HL-60/S4 (cell line): ENCODE measurements around the gene GALNT14.
"Not testable (repeated sequence)": the region's sequence is repeated elsewhere in the genome, so short reads cannot be mapped to it uniquely, and the experiment has no call there.

Source experiments
- in situ Hi-C: fragments of 300-500 bp; cut with MboI; formaldehyde crosslinking; loops from 2 replicates; pipeline ENCODE4 v1.14.3; 2022; ENCODE audit warnings: low sequenced_read_pairs

Gene GALNT14, protein sequence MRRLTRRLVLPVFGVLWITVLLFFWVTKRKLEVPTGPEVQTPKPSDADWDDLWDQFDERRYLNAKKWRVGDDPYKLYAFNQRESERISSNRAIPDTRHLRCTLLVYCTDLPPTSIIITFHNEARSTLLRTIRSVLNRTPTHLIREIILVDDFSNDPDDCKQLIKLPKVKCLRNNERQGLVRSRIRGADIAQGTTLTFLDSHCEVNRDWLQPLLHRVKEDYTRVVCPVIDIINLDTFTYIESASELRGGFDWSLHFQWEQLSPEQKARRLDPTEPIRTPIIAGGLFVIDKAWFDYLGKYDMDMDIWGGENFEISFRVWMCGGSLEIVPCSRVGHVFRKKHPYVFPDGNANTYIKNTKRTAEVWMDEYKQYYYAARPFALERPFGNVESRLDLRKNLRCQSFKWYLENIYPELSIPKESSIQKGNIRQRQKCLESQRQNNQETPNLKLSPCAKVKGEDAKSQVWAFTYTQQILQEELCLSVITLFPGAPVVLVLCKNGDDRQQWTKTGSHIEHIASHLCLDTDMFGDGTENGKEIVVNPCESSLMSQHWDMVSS

DNA sequence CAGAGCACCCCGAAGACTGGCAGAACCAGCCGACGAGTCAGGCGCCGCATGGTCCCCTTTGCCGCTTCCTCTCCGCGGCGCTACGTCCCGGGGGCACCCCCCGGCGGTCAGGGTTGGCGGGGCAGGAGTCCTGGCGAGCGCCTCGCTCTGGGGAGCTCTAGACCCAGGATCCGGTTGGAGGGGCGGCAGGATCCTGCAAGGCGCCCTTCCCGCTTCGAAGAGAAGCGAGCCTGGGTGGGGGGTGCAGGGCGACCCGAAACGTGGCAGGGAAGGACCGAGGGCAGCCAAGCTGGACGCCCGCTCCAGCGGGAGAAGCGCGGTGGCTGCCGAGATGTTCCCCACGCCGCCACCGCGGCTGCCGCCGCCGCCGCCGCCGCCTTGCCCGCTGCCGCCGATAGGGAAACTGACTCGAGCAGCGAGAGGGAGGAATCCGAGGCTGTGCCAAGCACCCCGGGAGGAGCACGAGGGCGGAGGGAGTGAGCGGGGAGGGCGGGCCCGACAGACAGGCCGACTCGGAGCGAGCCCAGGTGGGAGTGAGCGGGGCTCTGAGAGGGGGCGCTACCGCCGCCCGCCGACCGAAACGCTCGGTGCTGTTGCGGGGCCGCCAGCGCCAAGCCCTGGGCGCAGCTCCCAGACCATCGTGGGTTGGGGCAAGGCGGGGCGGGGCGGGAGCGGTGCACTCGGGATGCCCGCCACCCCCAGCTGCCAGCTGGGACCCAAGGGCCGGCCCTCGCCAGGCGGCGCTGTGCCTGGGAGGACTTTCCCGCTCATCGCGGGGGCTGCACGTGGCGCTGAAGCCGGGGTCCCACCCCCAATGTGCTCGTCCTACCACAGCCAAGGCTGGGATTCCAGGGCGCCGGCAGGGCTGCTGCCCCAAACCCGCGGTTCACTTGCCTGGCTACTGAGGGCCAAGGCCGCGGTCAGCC lies at the start of gene GALNT14:
GALNT14 (minus strand) TSS at position 404 of the 926 bp plus-strand sequence; CDS start at position 50, 354 bp downstream.
- in situ Hi-C loops = no loop called here

DNA sequence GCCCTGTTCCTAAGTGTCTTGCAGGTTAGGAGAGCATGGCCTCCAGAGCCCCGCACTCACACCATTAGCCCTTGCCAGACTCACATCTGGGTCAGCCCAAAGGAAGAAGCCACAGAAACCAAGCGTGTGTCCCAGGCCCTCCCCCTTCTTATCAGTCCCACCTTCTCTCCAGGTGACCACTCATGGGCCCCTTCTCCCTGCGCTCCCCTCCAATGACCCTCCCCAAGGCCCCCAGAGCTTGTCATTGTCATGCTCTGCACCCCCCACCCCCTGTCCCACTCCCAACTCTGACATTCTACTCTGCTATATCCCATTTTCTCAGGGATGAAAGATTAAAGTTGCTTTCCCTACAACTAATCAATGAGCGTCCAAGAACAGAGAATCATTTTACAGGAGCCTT lies 48.9 kb upstream of the GALNT14 start:
- in situ Hi-C loops = no loop called here

DNA sequence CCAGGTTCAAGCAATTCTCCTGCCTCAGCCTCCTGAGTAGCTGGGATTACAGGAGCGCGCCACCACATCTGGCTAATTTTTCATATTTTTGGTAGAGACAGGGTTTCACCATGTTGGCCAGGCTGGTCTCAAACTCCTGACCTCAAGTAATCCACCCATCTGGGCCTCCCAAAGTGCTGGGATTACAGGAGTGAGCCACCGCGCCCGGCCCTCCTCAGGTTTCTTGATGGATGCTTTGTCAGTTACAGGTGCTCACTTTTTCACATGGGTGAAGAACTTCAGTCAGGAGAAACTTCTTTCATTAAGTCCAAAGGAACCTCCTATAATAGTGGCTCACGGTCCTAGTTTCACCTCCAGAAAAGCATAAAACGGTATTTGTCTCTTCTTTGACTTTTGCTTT lies 45.7 kb upstream of the GALNT14 start:
- in situ Hi-C loops = not testable (repeated sequence)

GRCh38 chr2:31176742-31177141 lies 38.5 kb upstream of the GALNT14 start:
- in situ Hi-C loops = loop anchor here (10.0 kb wide), 1 partner anchor 452 kb away; no protein-coding TSS in a partner anchor

DNA sequence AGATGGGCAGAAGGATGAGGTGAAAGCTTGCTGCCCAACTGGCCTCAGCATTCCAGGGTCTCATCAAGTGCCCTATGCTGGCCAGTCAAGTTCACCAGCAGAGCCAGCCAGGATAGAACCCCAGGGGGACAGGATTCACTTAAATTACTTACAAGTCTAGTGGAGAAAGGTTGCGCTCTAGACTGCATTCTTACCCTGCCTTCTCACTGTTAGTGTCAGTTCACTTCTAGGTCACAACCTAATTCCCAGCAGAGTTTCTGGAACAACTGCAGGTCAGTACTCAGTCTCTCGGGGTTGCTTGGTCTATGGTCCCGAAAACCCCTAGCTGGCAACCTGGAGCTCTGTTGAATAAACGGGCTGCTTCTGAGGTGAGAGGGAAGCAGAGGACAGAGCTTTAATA lies 32.9 kb upstream of the GALNT14 start:
- in situ Hi-C loops = loop anchor here (10.0 to 25.0 kb wide), 2 partner anchors 446 to 984 kb away; no protein-coding TSS in a partner anchor

DNA sequence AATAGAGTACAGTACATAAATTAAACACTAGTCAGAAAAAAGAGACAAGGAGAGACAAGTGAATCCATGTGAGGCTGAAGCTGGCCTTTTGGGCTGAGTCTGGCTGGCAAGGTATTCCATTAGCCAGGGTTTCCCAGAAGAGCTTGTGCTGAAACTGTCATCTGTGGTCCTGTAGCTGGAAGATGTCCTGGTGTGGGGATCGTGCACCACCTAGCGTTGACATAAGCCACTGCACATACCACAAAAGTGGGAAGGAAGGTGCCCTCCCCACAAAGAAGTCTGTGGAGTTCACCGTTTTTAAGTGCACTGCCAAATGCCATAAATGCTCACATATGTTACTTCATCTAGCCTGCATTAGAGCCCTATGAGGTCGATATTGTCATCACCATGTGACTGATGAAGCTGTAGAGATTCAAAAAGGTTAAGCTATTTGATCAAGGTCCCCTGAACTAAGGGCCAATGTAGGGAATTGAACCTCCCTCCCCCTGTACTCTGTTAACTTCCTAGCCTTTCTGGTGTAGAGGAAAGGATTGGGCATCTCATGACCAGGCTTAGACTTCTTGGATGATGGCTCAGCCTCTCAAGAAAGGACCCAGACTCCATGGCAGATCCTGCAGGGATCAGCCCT lies 31.9 kb upstream of the GALNT14 start:
- in situ Hi-C loops = loop anchor here (10.0 to 25.0 kb wide), 2 partner anchors 445 to 983 kb away; no protein-coding TSS in a partner anchor

DNA sequence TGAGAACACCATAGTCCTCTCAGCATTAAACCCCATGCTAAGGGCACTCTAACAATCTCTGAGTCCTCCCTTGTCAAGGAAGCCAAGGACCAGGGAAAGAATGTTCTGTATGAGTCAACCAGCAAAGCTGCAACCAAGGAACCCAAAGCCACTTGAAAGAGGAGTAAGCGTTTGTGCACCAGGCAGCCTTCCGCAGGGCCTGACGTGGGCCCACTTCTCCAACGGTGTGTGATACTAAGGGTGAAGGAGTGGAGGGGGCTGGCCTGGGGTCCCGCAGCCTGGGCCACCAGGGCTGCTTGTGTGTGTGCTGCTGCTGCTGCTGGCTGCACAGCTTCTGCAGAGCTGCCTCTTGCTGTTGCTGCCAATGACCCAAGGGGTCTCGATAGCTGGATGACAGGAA lies 30.1 kb upstream of the GALNT14 start:
- in situ Hi-C loops = loop anchor here (25.0 kb wide), 1 partner anchor 981 kb away; no protein-coding TSS in a partner anchor

- in situ Hi-C loops = loop anchor here (25.0 kb wide), 1 partner anchor 980 kb away; no protein-coding TSS in a partner anchor
These were observed 28.7 kb upstream of the GALNT14 start for GRCh38 chr2:31166925-31167324.

GRCh38 chr2:31163011-31163539 lies 24.8 kb upstream of the GALNT14 start:
- in situ Hi-C loops = loop anchor here (25.0 kb wide), 1 partner anchor 976 kb away; no protein-coding TSS in a partner anchor

DNA sequence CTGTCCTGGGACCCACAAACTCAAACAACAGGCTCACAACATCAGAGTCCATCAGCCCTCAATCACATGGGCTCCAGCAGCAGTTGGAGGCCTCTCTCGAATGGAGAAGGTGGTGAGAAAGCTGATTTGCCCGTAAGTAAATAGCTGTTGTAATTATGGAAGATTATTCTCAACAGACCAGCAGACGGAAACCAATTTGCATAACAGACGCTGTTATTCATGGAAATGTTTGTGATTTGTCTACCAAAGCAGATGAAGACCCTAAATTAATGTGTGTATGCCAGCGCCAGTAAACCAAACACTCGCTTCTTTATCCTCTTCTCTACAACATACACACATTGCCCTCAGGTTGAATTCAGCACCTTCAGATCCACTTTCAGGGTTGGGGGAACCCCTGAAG lies 23.4 kb upstream of the GALNT14 start:
- in situ Hi-C loops = loop anchor here (25.0 kb wide), 1 partner anchor 974 kb away; no protein-coding TSS in a partner anchor

GRCh38 chr2:31151501-31151900 lies 13.3 kb upstream of the GALNT14 start:
- in situ Hi-C loops = loop anchor here (25.0 kb wide), 1 partner anchor 964 kb away; no protein-coding TSS in a partner anchor

GRCh38 chr2:31150120-31150670 lies 12.0 kb upstream of the GALNT14 start:
- in situ Hi-C loops = loop anchor here (25.0 kb wide), 1 partner anchor 963 kb away; no protein-coding TSS in a partner anchor

DNA sequence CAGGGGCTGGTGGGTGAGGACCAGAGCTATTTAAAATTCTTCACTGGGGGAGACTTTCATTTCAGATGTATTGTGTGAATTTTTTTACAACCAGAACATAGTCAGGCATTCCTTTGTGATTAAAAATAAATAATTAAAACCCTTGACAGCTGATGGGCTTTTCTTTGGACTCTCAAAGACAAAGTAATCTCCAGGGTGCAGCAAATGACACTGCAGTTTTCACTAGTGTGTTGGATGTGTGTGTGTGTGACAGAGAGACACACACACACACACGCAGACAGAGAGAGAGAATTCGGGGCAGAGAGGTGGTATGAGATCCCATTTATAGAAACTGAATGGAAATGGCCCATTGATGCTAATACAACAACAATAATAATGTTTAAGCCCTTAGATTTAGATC lies 10.3 kb upstream of the GALNT14 start:
- in situ Hi-C loops = no loop called here

DNA sequence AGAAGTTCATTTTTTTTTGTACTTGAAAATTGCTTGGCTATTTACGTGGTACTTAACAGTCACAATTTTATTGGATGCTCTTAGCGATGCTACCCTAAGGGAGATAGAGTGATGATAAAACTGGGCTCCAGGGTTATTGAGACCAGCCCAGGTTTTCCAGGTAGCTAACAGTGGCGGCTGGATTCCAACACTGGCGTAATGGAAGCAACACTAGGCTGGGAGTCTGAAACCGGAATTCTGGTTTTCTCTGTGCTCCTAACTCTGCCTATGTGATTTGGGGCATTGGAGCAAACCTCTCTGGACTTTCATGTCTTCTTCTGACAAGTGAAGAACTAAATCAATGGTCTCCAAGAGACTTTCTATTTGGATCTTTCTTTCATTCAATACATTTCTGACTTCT lies 9.4 kb upstream of the GALNT14 start:
- in situ Hi-C loops = no loop called here

DNA sequence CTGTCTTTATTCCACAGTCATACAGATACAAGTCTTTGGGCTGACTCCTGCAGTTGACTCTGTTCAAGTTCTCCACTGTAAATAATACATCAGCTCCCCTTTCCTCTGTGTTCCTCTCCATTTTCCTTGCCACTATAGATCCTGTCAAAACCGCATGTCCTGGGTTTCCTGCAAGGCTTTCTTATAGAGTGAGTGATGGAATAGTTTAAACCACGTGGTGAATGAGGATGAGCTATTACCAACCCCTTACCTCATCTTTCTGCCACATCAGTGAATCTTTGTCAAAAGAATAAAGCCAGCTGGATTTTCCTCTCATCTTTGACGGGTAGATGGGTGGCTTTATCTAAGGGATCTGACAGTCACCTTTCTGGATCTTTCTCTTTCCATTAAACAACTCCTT lies 3.9 kb upstream of the GALNT14 start:
- in situ Hi-C loops = no loop called here

DNA sequence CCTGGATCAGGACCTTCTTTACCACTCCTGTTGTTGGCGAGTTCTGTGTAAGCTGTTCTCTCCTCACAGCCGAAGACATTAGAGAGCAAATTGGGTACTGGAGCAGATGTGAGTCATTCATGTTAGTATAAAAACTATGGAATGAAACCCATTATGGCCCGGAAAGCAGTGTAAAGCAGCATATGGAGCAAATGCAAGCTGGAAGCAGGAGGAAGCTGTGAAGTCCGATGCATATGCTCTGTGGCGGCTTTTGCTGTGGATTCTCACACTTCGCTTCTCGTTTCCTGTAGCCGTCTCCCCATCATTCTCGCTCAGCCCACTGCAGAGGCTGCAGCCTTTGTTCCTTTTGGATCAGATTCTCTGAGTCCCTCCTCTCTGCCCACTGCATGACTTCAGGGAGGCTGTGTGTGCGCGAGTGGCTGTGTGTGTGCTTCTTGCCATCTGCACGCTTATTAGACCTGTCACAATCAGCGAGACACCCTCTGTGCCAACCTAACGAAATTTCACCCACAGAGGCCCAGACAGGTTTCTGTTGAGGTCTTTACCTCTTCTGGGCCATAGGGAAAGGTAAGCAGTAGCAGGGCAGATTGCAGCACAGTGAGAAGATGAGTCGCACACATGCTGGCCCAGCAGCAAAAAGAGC lies 3.3 kb upstream of the GALNT14 start:
- in situ Hi-C loops = no loop called here

GRCh38 chr2:31140151-31140550 lies 1.9 kb upstream of the GALNT14 start:
- in situ Hi-C loops = no loop called here

DNA sequence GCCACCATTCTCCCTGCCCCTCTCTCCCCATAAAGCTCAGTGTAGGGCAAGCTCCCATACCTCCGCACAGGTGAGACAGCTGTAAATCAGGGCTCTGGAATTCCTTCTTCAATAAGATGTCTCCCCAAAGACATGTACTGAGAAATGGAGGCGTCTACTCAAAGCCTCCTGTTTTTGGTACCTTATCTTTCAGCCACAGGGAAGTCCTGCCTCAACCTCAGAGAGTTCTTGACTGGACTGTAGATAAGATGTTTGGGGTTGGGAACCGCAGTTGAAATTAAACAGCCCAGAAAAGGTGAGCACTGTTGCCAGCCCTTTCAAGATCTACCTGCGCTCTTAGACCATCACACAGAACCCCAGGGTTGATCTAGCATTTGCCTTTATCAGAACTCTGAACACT lies 1.4 kb upstream of the GALNT14 start:
- in situ Hi-C loops = no loop called here
